Natural killer cell (primary cell): ENCODE data around the gene CXCR5. TPM values are rescaled to one million over a fixed set of nuclear protein-coding genes. Genes with fewer than 3 reads are reported as not detected.

ENCODE experiments used
- ATAC-seq, 3 donors: fragments of 150-1000 bp in 2 of 3; fragments of 200-7000 bp in 1 of 3; cut with Tn5 transposase; 1 replicate in 1 of 3; 2 replicates in 2 of 3; pipeline ENCODE4 v1.10.0; 2021; ENCODE audit warnings: mild to moderate bottlenecking in 2 of 3, moderate library complexity in 2 of 3
- DNase-seq, 2 donors: peaks; one replicate each; pipeline versions ENCODE4 v3.0.0 to v3.0.0-alpha.2; 2013 to 2021; ENCODE audit warnings: mixed read lengths in 1 of 2
- H3K27ac ChIP-seq: one replicate; pipeline ENCODE4 v1.5.1; 2013; ENCODE audit warnings: mild to moderate bottlenecking, low read length
- H3K27me3 ChIP-seq: one replicate; pipeline ENCODE4 v1.6.1; 2013; ENCODE audit warnings: low read length; ENCODE audit not compliant: control insufficient read depth, insufficient read depth
- H3K36me3 ChIP-seq: one replicate; pipeline ENCODE4 v1.6.1; 2013; ENCODE audit warnings: low read length; ENCODE audit not compliant: control insufficient read depth, insufficient read depth
- H3K4me1 ChIP-seq: one replicate; pipeline ENCODE4 v1.6.1; 2013; ENCODE audit warnings: low read length; ENCODE audit not compliant: control insufficient read depth, insufficient read depth
- H3K4me3 ChIP-seq: one replicate; pipeline ENCODE4 v1.5.1; 2013; ENCODE audit warnings: low read length
- H3K9me3 ChIP-seq: one replicate; pipeline ENCODE4 v1.6.1; 2013; ENCODE audit warnings: low read length; ENCODE audit not compliant: control insufficient read depth, insufficient read depth
- H3K27ac Mint-ChIP-seq, 2 donors: one replicate each; pipeline ENCODE4 v1.8.0; 2022; ENCODE audit warnings: mild to moderate bottlenecking in 2 of 2, mixed read lengths in 2 of 2, moderate library complexity in 1 of 2
- H3K27me3 Mint-ChIP-seq, 2 donors: one replicate each; pipeline ENCODE4 v1.8.0; 2022; ENCODE audit warnings: low read depth in 2 of 2, mixed read lengths in 2 of 2
- H3K36me3 Mint-ChIP-seq: one replicate; pipeline ENCODE4 v1.8.0; 2022; ENCODE audit warnings: mixed read lengths
- H3K4me1 Mint-ChIP-seq, 2 donors: one replicate each; pipeline ENCODE4 v1.8.0; 2022; ENCODE audit warnings: mixed read lengths in 2 of 2
- H3K4me3 Mint-ChIP-seq: one replicate; pipeline ENCODE4 v1.8.0; 2022; ENCODE audit warnings: mild to moderate bottlenecking, moderate library complexity, mixed read lengths
- H3K9me3 Mint-ChIP-seq, 2 donors: one replicate each; pipeline ENCODE4 v1.8.0; 2022; ENCODE audit warnings: mixed read lengths in 2 of 2
- CTCF ChIP-seq: fragments of 200-600 bp; IDR thresholded peaks from one replicate; pipeline ENCODE4 v1.8.0; 2022; ENCODE audit warnings: antibody characterized with exemption
- WGBS: methylation state at CpG from one replicate; pipeline ENCODE4 v1.1.7; 2013; ENCODE audit warnings: missing lambda C conversion rate; ENCODE audit not compliant: insufficient coverage; 5-methylcytosine and 5-hydroxymethylcytosine counted together
- intact Hi-C: fragments of 100-400 bp; cut with micrococcal nuclease; formaldehyde crosslinking; loops from one replicate; pipeline ENCODE4 v1.14.2; 2022
- total RNA-seq, 4 donors: library from RNA; stranded (reverse); fragments of 120-200 nt in 1 of 4; gene quantifications; one replicate each; pipeline versions ENCODE4 v1.2.3 to v1.2.4, GENCODE V29; 2013 to 2022

The CXCR5 gene
- total RNA-seq, 3 donors from 2014 or later (not counting 1 experiment from before 2014, with no cell fraction given) = 0.56 to 1.3 (median 0.86) TPM

DNA sequence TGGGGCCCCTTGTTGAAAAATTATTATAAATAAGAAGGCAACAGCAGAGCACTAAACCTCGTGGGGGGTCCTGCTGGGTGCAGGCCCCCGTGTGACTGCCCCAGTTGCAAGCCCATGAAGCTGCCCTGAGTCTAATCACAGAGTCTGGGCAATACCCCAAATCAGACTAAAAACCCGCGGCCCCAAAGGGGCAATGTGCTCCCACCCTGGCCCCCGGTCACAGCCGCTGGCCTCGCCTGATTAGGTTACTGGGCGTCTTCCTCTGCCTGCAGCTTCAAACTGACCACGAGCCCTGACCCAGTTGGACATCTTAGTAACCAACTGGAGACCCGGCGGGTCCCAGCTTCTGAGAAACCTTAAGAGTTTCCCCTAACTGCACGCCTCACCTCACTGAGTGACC, 1.6 kb downstream of the CXCR5 start:
- TF ChIP-seq CTCF = no peak
- Histone ChIP-seq H3K9me3 (no peaks in the 10 kb centered on the region), H3K27ac (peak overlapping the region; percentile 28), H3K27me3 (no peaks in the 10 kb centered on the region), H3K36me3 (no peaks in the 10 kb centered on the region), H3K4me3 (peak overlapping the region; percentile 42), H3K4me1 (peaks cover 34% of the 10 kb centered on the region)
- Mint-ChIP-seq H3K4me3 (no peak overlapping the region), H3K27me3 (no peaks in the 10 kb centered on the region), H3K36me3 (no peaks in the 10 kb centered on the region), H3K4me1 (peaks cover 16 to 38% of the 10 kb centered on the region in 2 donors), H3K27ac (no peak overlapping the region), H3K9me3 (no peaks in the 10 kb centered on the region)
- ATAC-seq (no peak), DNase-seq (no peak)
- WGBS = 51% methylated on average over 12 of the region's 12 CpGs
- intact Hi-C loops = no loop called here

DNA sequence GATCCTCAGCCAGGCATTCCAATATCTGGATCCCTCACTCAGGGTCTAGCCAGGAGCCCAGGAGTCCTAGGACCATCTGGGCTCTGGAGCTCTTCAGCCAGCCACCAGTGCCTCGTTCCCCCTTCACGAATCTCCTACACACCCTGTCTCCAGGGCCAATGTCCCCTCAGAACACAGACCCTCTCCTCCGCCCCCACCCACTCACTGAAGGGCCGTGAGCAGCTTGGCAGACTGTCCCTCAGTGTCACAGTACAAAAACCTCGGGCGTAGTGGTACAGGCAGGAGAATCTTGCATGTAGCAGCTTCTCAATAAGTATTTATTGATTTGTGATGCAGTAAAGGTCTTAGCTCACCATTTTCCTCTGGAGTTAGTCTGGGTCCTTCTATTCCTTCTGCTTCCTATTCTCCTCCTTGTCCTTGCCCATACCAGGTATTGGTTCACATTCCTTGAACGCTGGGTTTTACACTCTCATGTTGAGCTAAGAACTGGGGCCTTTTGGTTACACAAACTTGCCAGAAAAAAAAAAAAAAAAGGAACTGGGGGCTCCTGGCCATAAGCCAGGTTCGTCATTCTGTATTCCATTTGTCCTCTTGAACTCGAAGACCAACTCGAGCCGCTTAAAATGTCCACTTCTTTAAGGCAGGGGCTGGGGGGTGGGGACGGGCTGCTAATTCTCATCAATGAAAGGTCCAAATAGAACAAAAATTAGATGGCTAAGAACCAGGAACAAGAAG, 2.3 kb downstream of the CXCR5 start:
- WGBS = 73% methylated on average over 11 of the region's 12 CpGs
- TF ChIP-seq CTCF = no peak
- Mint-ChIP-seq H3K4me1 (peaks cover 20 to 41% of the 10 kb centered on the region in 2 donors), H3K27ac (no peak overlapping the region), H3K9me3 (no peaks in the 10 kb centered on the region), H3K4me3 (no peak overlapping the region), H3K36me3 (no peaks in the 10 kb centered on the region), H3K27me3 (no peaks in the 10 kb centered on the region)
- H3K36me3 ChIP-seq = no peaks in the 10 kb centered on the region
- intact Hi-C loops = no loop called here
- peak overlapping the region; percentile 28 for H3K27ac ChIP-seq
- no peaks in the 10 kb centered on the region for H3K27me3 ChIP-seq
- H3K4me3 ChIP-seq = peak overlapping the region; percentile 42
- H3K9me3 ChIP-seq = no peaks in the 10 kb centered on the region
- ATAC-seq = no peak
- no peak for DNase-seq
- H3K4me1 ChIP-seq = peaks cover 40% of the 10 kb centered on the region

GRCh38 chr11:118886681-118887111, 3.0 kb downstream of the CXCR5 start:
- H3K4me3 Mint-ChIP-seq = no peak overlapping the region

More at GRCh38 chr11:118886681-118887111, 3.0 kb downstream of the CXCR5 start:
- H3K9me3 ChIP-seq = no peaks in the 10 kb centered on the region
- H3K36me3 ChIP-seq = no peaks in the 10 kb centered on the region
- no peak overlapping the region for H3K4me3 ChIP-seq
- H3K27ac Mint-ChIP-seq = peak overlapping the region in 1 of 2 donors; percentile 71
- peak overlapping the region; percentile 28 for H3K27ac ChIP-seq
- H3K27me3 Mint-ChIP-seq = no peaks in the 10 kb centered on the region
- peaks cover 47% of the 10 kb centered on the region for H3K4me1 ChIP-seq
- ATAC-seq = peak in 2 of 3 donors; percentile 10 to 19
- H3K27me3 ChIP-seq = no peaks in the 10 kb centered on the region
- TF ChIP-seq CTCF = no peak
- 71% methylated on average over 8 of the region's 8 CpGs for WGBS
- H3K9me3 Mint-ChIP-seq = no peaks in the 10 kb centered on the region
- intact Hi-C loops = no loop called here
- no peak for DNase-seq
- no peaks in the 10 kb centered on the region for H3K36me3 Mint-ChIP-seq
- H3K4me1 Mint-ChIP-seq = peaks cover 21 to 42% of the 10 kb centered on the region in 2 donors
